22Rv1 (cell line): ENCODE measurements around the gene DDIT4.

Experiments
- CTCF ChIP-seq: fragments of 450-650 bp; IDR thresholded peaks from 2 replicates; pipeline ENCODE4 v1.5.1; 2017; ENCODE audit warnings: mild to moderate bottlenecking
- ZFX ChIP-seq: fragments of 450-650 bp; IDR thresholded peaks from 2 replicates; pipeline ENCODE4 v1.6.1; 2017; ENCODE audit warnings: antibody characterized with exemption, borderline replicate concordance

- TF ChIP-seq CTCF (no peak), ZFX (no peak)
Observed at GRCh38 chr10:72322280-72323058, 48.7 kb downstream of the DDIT4 start.
